AG20443 (cell line): ENCODE data around the gene PSMA7.
"Not testable (repeated sequence)": the region's sequence is repeated elsewhere in the genome, so short reads cannot be mapped to it uniquely, and the experiment has no call there.

ENCODE experiments used
- DNase-seq: peaks from one replicate; pipeline ENCODE4 v3.0.0; 2012; ENCODE audit warnings: low spot score, mixed read lengths

Gene PSMA7

DNA sequence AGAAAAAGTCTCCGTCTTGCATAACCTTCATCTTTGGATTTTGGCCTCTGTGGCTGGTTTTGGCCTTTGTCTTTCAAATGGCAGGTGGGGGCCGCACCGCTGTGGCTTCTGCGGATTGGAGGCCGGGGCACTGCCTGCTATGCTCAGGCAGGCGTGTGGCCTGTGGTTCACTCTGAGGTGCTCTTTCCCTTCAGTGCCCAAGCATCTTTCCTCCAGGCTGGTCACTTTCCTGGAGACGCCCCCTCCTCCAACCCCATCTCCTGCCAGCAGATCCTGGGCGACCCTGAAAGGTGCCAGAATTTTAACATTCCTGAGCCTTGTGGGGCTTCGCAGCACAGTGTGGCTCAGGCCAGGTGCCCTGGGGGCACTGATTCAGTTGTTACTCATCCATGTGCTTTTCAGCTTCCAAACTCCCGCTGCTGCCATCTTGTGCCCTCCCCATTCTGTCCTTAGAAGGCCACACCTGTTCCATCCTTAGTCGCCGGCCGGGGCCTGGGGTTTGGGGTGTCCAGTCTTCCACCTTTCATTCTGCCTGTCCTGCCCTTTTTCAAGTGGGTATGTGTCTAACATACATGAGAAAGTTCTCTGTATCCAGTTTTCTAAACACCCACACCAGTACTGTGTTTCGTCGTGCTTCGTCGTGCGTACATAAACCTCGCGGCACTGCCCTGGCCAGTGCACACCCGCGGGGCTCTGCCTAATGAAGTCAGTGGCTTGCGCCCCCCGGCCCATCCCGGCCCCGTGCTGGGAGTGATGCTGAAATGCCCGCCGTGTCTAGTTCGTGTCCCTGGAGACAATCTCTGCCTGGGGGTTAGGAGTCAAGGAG is 12.4 kb upstream of the PSMA7 start:
- no peak for DNase-seq

GRCh38 chr20:62151835-62152364 is 8.7 kb upstream of the PSMA7 start:
- no peak for DNase-seq

GRCh38 chr20:62151225-62151624 is 8.0 kb upstream of the PSMA7 start:
- DNase-seq, result no peak

DNA sequence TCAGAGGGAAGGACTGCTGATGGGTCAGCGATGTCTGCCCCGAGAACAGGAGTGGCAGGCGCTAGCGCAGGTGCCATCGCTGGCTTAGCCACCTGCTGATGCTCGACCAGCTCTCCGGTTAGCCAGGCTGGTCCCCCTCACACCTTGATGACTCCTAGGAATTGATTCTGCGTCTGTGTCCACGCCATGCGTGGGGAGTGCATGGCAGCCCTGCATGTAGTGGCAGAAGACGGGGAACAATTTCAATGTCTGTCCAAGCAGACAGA is 7.0 kb upstream of the PSMA7 start:
- DNase-seq, result no peak

- no peak for DNase-seq
Observed at GRCh38 chr20:62149532-62150309, 6.5 kb upstream of the PSMA7 start.

- DNase-seq, result no peak
Observed at GRCh38 chr20:62148908-62149314, 5.7 kb upstream of the PSMA7 start.

DNA sequence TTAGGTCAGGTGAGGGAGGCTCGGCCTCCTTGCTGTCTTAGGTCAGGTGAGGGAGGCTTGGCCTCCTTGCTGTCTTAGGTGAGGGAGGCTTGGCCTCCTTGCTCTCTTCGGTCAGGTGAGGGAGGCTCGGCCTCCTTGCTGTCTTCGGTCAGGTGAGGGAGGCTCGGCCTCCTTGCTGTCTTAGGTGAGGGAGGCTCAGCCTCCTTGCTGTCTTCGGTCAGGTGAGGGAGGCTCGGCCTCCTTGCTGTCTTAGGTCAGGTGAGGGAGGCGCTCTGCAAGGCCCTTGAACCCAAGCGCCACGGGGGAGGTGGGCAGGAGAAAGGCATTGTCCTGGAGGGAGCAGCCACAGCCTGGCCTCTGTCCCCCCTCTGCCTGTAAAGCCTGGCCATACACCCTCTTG is 5.2 kb upstream of the PSMA7 start:
- not testable (repeated sequence) for DNase-seq

DNA sequence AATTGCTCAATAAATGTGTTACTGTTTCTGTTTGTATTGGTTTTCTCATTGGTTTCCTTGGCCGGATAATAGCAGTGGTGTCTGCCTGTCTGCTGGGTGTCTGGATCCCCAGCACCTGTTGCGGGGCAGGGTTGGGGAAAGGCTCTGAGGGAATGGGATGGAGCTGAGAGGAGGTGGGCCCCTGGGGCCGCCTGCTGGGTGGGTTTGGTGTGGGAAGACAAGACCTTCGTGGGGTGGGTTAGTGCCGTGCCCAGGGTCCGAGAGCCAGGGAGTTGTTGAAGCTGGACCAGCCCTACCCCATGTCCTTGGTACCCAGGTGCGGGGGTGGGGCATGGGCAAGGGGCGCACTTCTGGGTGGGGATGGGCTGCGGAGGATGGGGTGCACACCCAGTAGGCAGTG is 4.3 kb upstream of the PSMA7 start:
- DNase-seq, result no peak

GRCh38 chr20:62147125-62147524 is 3.9 kb upstream of the PSMA7 start:
- no peak for DNase-seq

GRCh38 chr20:62146019-62146755 is 3.0 kb upstream of the PSMA7 start:
- no peak for DNase-seq

DNA sequence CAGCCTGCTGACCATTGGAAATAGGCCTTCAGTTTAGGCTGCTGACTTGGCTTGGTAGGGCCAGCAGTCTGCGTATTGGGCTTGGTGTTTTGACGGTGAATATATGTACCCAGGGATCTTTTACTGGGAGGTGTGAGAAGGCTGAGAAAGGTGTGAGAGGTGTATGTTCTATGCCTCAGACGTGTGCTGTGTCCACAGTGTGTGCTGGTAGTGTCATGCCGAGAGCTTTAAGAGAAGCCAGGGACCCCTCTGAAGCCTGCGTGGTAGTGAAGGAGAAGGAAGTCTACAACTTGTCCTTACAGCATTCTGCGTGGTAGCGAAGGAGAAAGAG is 2.5 kb upstream of the PSMA7 start:
- DNase-seq, result no peak

- DNase-seq, result peak; percentile 89
Observed at GRCh38 chr20:62143957-62144825, 997 bp upstream of the PSMA7 start.

GRCh38 chr20:62142252-62143080 is 728 bp downstream of the PSMA7 start:
- DNase-seq, result peak; percentile 47

GRCh38 chr20:62141397-62142251 is 1.6 kb downstream of the PSMA7 start:
- no peak for DNase-seq

DNA sequence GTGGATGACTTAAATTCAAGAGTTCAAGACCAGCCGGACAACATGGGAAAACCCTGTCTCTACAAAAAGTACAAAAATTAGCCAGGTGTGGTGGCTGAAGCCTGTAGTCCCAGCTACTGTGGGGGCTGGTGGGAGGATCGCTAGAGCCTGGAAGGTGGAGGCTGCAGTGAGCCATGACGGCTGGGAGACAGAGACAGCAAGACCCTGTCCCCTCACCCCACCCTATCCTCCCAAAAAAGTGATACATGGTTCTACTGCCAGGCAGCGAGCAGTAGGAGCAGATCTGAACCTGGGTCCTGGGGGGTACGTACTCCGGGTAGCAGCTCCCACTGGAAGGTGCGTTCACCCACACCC is 2.2 kb downstream of the PSMA7 start:
- no peak for DNase-seq

GRCh38 chr20:62139636-62140035 is 3.6 kb downstream of the PSMA7 start:
- no peak for DNase-seq

DNA sequence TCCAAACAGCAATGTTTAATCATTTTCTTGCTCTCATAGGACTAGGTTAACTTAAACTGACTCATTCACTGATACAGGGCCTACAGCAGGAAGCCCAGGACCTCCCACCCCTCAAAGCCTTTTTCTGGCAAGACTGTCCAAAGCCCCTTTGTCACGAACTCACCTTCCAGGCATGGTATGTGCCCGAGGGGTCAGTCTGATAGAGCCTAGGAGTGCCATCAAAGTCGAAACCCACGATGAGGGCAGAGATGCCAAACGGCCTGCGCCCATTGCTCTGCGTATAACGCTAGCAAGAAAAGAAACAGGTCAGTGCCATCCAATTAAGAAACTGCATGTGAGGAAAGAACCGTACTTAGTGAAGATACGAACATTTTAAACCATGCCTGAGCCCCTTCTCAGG is 4.3 kb downstream of the PSMA7 start:
- DNase-seq, result no peak

GRCh38 chr20:62138204-62138543 is 5.0 kb downstream of the PSMA7 start:
- no peak for DNase-seq

GRCh38 chr20:62137478-62138203 is 5.6 kb downstream of the PSMA7 start:
- DNase-seq, result no peak

GRCh38 chr20:62137092-62137384 is 6.2 kb downstream of the PSMA7 start:
- no peak for DNase-seq
